ENCODE measurements around the gene PPP1R2C. TPM values are rescaled to one million over a fixed set of nuclear protein-coding genes. Genes with fewer than 3 reads are reported as not detected.

The PPP1R2C gene
- total RNA-seq, 1 donor from 2014 or later, result not detected

GRCh38 chrX:42818151-42818921, 40.4 kb upstream of the PPP1R2C start:
- no peak for DNase-seq (ENCODE audit: low spot score in 2 of 2, unreplicated experiment in 2 of 2)
- H3K9me3 Mint-ChIP-seq, result peaks cover 45% of the 10 kb centered on the region
- no peak overlapping the region for H3K27ac Mint-ChIP-seq
- no peaks in the 10 kb centered on the region for H3K4me1 Mint-ChIP-seq
- no peaks in the 10 kb centered on the region for H3K27me3 Mint-ChIP-seq (ENCODE audit: low read depth)
- TF ChIP-seq, protein P1, sequence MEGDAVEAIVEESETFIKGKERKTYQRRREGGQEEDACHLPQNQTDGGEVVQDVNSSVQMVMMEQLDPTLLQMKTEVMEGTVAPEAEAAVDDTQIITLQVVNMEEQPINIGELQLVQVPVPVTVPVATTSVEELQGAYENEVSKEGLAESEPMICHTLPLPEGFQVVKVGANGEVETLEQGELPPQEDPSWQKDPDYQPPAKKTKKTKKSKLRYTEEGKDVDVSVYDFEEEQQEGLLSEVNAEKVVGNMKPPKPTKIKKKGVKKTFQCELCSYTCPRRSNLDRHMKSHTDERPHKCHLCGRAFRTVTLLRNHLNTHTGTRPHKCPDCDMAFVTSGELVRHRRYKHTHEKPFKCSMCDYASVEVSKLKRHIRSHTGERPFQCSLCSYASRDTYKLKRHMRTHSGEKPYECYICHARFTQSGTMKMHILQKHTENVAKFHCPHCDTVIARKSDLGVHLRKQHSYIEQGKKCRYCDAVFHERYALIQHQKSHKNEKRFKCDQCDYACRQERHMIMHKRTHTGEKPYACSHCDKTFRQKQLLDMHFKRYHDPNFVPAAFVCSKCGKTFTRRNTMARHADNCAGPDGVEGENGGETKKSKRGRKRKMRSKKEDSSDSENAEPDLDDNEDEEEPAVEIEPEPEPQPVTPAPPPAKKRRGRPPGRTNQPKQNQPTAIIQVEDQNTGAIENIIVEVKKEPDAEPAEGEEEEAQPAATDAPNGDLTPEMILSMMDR (IDR thresholded peaks at IDR 0.05; ENCODE audit: unreplicated experiment), result no peak
- H3K36me3 Mint-ChIP-seq, result no peaks in the 10 kb centered on the region
- H3K4me3 Mint-ChIP-seq, result no peak overlapping the region

- Mint-ChIP-seq H3K4me3 (no peak overlapping the region), H3K36me3 (no peaks in the 10 kb centered on the region), H3K9me3 (peaks cover 28% of the 10 kb centered on the region), H3K4me1 (no peaks in the 10 kb centered on the region), H3K27ac (no peak overlapping the region), H3K27me3 (ENCODE audit: low read depth) (no peaks in the 10 kb centered on the region)
- no peak for DNase-seq (ENCODE audit: low spot score in 2 of 2, unreplicated experiment in 2 of 2)
- TF ChIP-seq, protein P1 (IDR thresholded peaks at IDR 0.05; ENCODE audit: unreplicated experiment), result no peak
Observed at GRCh38 chrX:42809569-42809968, 31.6 kb upstream of the PPP1R2C start.

DNA sequence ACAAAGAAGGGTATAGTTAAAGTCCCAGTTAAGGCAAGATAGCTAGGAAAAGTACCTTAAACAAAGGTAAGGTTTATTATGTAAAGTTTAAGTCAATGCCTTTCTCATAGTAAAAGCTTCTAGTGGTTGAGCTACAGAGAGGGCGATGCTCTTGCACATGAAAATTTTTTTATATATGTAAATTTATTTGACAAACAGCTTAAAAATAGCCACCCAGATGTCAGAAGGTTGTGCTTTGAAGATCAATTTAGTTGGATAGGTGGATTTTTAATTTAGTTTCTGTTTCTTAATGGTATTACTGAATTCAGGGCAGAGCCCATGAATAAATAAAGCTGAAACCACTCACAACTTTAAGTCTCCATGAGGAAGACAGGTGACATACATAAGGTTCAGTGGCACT, 29.4 kb upstream of the PPP1R2C start:
- Mint-ChIP-seq H3K4me1 (peaks cover 10% of the 10 kb centered on the region), H3K4me3 (no peak overlapping the region), H3K27me3 (ENCODE audit: low read depth) (no peaks in the 10 kb centered on the region), H3K27ac (no peak overlapping the region), H3K36me3 (no peaks in the 10 kb centered on the region), H3K9me3 (peaks cover 8% of the 10 kb centered on the region)
- no peak for DNase-seq (ENCODE audit: low spot score in 2 of 2, unreplicated experiment in 2 of 2)
- TF ChIP-seq, protein P1 (IDR thresholded peaks at IDR 0.05; ENCODE audit: unreplicated experiment), result no peak

DNA sequence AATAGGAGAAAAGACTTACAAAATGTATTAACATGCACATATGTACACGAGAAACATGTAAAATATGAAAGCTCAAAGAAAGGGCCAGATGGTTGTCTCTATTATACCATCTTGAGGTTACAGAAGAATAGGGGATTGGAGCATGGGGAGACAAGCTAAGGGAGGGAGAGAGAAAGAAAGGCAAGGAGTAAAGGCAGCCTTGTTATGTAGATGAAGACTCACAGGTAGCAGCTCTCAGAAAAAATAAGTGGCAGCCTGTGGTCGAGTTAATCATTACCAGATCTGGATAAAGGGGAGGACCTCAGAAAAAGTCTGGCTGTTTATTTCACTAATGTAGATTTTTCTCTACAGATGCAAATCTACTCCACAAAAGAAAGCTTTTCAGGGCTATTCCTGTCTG, 26.6 kb upstream of the PPP1R2C start:
- DNase-seq (ENCODE audit: low spot score in 2 of 2, unreplicated experiment in 2 of 2), result no peak
- no peaks in the 10 kb centered on the region for H3K36me3 Mint-ChIP-seq
- H3K9me3 Mint-ChIP-seq, result peaks cover 3% of the 10 kb centered on the region
- H3K4me1 Mint-ChIP-seq, result peaks cover 10% of the 10 kb centered on the region
- H3K27ac Mint-ChIP-seq, result no peak overlapping the region
- H3K27me3 Mint-ChIP-seq (ENCODE audit: low read depth), result no peaks in the 10 kb centered on the region
- H3K4me3 Mint-ChIP-seq, result no peak overlapping the region
- TF ChIP-seq, protein P1 (IDR thresholded peaks at IDR 0.05; ENCODE audit: unreplicated experiment), result no peak

GRCh38 chrX:42803320-42803719, 25.4 kb upstream of the PPP1R2C start:
- no peak overlapping the region for H3K4me3 Mint-ChIP-seq
- H3K36me3 Mint-ChIP-seq, result no peaks in the 10 kb centered on the region
- TF ChIP-seq, protein P1 (IDR thresholded peaks at IDR 0.05; ENCODE audit: unreplicated experiment), result no peak
- no peak for DNase-seq (ENCODE audit: low spot score in 2 of 2, unreplicated experiment in 2 of 2)
- H3K4me1 Mint-ChIP-seq, result peaks cover 10% of the 10 kb centered on the region
- H3K9me3 Mint-ChIP-seq, result peaks cover 6% of the 10 kb centered on the region
- no peaks in the 10 kb centered on the region for H3K27me3 Mint-ChIP-seq (ENCODE audit: low read depth)
- no peak overlapping the region for H3K27ac Mint-ChIP-seq
